OCI-M1 (cell line): ENCODE results near the gene OSBP.
"Not testable (repeated sequence)": the region's sequence is repeated elsewhere in the genome, so short reads cannot be mapped to it uniquely, and the experiment has no call there.

ENCODE experiments used
- DNase-seq: peaks from one replicate; lab custom pipeline; 2025; lab: John Stamatoyannopoulos, UW

OSBP gene

GRCh38 chr11:59553323-59553722, 62.3 kb downstream of the OSBP start:
- no peak for DNase-seq

- DNase-seq = no peak
These were observed 62.7 kb downstream of the OSBP start for GRCh38 chr11:59552844-59553243.

DNA sequence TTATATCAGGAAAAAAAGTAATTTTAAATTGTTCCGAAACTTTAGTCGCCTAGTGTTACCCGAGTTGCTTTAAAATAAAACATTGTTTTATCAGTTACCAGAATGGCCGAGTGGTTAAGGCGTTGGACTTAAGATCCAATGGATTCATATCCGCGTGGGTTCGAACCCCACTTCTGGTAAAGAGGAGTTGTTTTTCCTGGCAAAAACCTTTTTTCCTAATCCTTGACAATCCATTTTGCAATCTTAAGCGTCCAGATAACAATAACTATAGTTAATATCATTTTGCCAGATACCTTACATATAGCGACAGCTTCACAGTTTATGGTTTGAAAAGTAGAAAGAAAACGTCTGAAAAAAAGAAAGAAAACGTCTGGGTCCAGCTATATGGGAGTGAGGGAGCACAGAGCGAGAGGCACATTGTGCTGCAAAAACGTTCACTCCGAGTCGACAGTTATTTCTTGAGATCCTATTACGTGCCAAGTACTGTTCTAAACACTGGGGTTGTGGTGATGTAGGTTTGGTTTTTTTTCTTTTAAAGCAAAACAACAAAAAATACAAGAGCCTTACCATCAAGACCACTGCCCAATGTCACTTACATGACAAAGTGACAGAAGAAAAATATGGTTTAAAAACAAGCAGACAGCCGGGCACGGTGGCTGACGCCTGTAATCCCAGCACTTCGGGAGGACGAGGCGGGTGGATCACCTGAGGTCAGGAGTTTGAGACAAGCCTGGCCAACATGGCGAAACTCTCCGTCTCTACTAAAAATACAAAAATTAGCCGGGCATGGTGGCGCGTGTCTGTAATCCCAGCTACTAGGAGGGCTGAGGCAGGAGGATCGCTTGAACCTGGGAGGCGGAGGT, 63.7 kb downstream of the OSBP start:
- peak; percentile 91 for DNase-seq

GRCh38 chr11:59550842-59551658, 64.5 kb downstream of the OSBP start:
- DNase-seq = peak; percentile 99

- DNase-seq = peak; percentile 97
These were observed 65.2 kb downstream of the OSBP start for GRCh38 chr11:59550368-59550841.

- no peak for DNase-seq
These were observed 67.3 kb downstream of the OSBP start for GRCh38 chr11:59548309-59548656.

GRCh38 chr11:59547605-59548308, 67.8 kb downstream of the OSBP start:
- peak; percentile 98 for DNase-seq

GRCh38 chr11:59545179-59546020, 70.2 kb downstream of the OSBP start:
- peak; percentile 94 for DNase-seq

GRCh38 chr11:59544869-59545178, 70.8 kb downstream of the OSBP start:
- peak; percentile 76 for DNase-seq

DNA sequence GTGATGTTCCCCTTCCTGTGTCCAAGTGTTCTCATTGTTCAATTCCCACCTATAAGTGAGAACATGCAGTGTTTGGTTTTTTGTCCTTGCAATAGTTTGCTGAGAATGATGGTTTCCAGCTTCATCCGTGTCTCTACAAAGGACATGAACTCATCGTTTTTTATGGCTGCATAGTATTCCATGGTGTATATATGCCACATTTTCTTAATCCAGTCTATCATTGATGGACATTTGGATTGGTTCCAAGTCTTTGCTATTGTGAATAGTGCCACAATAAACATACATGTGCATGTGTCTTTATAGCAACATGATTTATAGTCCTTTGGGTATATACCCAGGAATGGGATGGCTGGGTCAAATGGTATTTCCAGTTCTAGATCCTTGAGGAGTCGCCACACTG, 71.9 kb downstream of the OSBP start:
- DNase-seq = not testable (repeated sequence)

- DNase-seq = no peak
These were observed 73.3 kb downstream of the OSBP start for GRCh38 chr11:59542142-59542810.

DNA sequence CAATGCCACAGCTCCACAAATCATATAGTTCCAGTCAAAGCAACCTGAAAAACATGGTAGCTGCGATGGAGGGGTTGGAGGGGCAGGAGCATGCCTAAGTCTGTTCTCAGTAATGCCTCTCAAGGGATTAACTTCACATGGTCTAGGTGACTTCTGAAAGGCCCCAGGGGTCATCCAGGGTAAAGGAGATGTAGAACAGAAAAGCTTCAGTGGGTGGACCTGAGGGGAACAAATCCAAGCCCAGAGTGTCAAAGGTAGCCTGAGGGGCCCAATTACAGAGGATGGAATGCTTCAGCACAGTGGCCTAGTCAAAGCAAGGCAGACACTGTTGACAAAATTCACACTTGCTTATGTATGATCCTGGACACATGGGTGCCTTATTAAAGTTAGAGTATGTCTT, 80.9 kb downstream of the OSBP start:
- no peak for DNase-seq

- no peak for DNase-seq
These were observed 83.0 kb downstream of the OSBP start for GRCh38 chr11:59532620-59533019.

- DNase-seq = no peak
These were observed 86.9 kb downstream of the OSBP start for GRCh38 chr11:59528711-59529110.
